ENCODE measurements around the gene LCE1C. TPM values are rescaled to one million over a fixed set of nuclear protein-coding genes. Genes with fewer than 3 reads are reported as not detected.

LCE1C gene
- total RNA-seq, 4 donors from 2014 or later = not detected

DNA sequence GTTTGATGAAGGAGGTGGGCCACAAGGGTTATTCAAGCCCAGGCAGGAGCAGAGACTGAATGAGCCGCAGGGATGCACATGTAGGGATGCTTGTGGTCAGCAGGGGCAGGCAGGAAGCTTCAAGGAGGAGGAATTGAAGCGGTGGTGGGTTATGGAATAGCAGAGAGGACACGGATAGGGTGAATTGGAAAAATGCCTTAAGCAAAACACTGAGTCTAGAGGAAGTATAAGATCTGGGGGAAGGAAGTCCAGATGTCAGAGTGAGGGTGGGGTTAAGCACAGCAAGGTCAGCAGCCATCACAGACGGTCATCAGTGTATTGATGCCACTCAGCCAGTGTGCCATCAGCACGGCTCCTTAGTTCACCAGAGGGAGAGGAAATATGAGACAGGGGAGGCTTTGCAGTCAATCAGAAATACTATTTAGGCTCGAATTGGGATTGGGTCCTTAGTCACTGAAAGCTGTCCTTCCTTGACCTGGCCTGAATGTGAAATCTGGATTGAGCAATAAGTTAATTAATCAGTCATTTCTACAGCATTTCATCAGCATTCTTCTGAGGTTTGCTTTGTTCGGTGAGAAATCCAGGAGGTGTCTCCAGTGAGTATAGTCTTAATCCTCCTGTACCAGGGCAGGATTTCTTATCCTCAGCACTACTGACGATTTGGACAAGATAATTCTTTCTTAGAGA lies 37.5 kb downstream of the LCE1C start:
- H3K27ac ChIP-seq = no peak overlapping the region
- ATAC-seq (no peak), DNase-seq (no peak)
- no peaks in the 10 kb centered on the region for H3K27me3 ChIP-seq
- in situ Hi-C loops (cut with MboI; ENCODE audit: low sequenced_read_pairs in 4 of 4) = no loop called here
- no peaks in the 10 kb centered on the region for H3K36me3 ChIP-seq
- intact Hi-C loops (cut with DNase I; ENCODE audit: low total_unique reads) = no loop called here
- no peak for TF ChIP-seq POLR2A (IDR thresholded peaks at IDR 0.05)
- TF ChIP-seq, protein P1, sequence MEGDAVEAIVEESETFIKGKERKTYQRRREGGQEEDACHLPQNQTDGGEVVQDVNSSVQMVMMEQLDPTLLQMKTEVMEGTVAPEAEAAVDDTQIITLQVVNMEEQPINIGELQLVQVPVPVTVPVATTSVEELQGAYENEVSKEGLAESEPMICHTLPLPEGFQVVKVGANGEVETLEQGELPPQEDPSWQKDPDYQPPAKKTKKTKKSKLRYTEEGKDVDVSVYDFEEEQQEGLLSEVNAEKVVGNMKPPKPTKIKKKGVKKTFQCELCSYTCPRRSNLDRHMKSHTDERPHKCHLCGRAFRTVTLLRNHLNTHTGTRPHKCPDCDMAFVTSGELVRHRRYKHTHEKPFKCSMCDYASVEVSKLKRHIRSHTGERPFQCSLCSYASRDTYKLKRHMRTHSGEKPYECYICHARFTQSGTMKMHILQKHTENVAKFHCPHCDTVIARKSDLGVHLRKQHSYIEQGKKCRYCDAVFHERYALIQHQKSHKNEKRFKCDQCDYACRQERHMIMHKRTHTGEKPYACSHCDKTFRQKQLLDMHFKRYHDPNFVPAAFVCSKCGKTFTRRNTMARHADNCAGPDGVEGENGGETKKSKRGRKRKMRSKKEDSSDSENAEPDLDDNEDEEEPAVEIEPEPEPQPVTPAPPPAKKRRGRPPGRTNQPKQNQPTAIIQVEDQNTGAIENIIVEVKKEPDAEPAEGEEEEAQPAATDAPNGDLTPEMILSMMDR (IDR thresholded peaks at IDR 0.05 in 4 of 5, conservative IDR thresholded peaks at IDR 0.05 in 1 of 5) = no peak
- H3K4me3 ChIP-seq = no peak overlapping the region
- no peaks in the 10 kb centered on the region for H3K4me1 ChIP-seq
- no peaks in the 10 kb centered on the region for H3K9me3 ChIP-seq

DNA sequence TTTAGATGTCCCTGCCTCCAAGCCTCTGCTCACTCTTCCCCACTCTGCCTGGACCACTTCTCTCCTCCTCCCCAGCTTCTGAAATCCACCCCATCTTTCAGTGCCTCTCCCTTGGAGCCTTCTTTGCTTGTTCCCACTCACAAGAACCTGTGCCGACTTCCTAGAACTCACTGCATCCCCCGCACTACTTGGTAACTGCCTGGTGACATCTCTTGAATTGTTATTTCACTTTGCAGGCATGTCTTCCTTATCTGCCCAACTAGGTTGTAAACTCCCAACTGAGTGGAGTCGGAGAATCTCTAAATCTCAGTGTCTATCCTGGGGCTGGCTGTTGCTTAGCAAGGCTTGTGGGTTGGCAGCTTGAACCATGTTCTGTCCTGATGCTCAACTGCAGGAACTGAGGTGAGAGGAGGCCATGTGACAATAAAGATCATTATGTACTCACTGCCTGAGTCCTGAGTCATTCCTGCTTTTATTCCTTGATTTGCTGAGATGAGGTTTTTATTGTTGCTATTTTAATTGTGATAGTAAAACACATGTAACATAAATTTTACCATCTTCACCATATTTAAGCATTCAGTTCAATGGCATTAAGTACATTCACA lies 44.7 kb downstream of the LCE1C start:
- no peaks in the 10 kb centered on the region for H3K36me3 ChIP-seq
- H3K4me1 ChIP-seq = no peaks in the 10 kb centered on the region
- DNase-seq = no peak
- H3K27ac ChIP-seq = no peak overlapping the region
- in situ Hi-C loops (cut with MboI; ENCODE audit: low sequenced_read_pairs in 4 of 4) (no loop called here), intact Hi-C loops (cut with DNase I; ENCODE audit: low total_unique reads) (no loop called here)
- no peaks in the 10 kb centered on the region for H3K9me3 ChIP-seq
- no peak overlapping the region for H3K4me3 ChIP-seq
- no peak for TF ChIP-seq POLR2A (IDR thresholded peaks at IDR 0.05)
- TF ChIP-seq, protein P1 (IDR thresholded peaks at IDR 0.05 in 4 of 5, conservative IDR thresholded peaks at IDR 0.05 in 1 of 5) = no peak
- no peak for ATAC-seq
- H3K27me3 ChIP-seq = no peaks in the 10 kb centered on the region

DNA sequence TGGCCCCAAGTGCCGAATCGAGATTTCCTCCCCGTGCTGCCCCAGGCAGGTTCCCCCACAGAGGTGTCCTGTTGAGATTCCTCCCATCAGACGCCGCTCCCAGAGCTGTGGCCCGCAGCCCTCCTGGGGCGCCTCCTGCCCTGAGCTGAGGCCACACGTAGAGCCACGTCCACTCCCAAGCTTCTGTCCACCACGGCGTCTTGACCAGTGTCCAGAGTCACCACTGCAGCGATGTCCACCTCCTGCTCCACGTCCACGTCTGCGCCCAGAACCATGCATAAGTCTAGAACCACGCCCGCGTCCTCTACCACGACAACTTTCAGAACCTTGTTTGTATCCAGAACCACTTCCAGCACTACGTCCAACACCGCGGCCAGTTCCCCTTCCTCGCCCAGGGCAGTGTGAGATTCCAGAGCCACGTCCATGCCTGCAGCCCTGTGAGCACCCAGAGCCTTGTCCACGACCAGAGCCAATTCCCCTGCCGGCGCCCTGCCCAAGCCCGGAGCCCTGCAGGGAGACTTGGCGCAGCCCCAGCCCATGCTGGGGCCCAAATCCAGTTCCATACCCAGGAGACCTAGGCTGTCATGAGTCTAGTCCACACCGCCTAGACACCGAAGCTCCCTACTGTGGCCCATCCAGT lies 45.8 kb downstream of the LCE1C start:
- H3K27ac ChIP-seq = no peak overlapping the region
- intact Hi-C loops (cut with DNase I; ENCODE audit: low total_unique reads) (no loop called here), in situ Hi-C loops (cut with MboI; ENCODE audit: low sequenced_read_pairs in 4 of 4) (no loop called here)
- ATAC-seq = no peak
- no peaks in the 10 kb centered on the region for H3K27me3 ChIP-seq
- no peak overlapping the region for H3K4me3 ChIP-seq
- no peaks in the 10 kb centered on the region for H3K36me3 ChIP-seq
- H3K4me1 ChIP-seq = no peaks in the 10 kb centered on the region
- H3K9me3 ChIP-seq = no peaks in the 10 kb centered on the region
- DNase-seq = no peak
- TF ChIP-seq POLR2A (IDR thresholded peaks at IDR 0.05) = no peak
- TF ChIP-seq, protein P1 (IDR thresholded peaks at IDR 0.05 in 4 of 5, conservative IDR thresholded peaks at IDR 0.05 in 1 of 5) = no peak

DNA sequence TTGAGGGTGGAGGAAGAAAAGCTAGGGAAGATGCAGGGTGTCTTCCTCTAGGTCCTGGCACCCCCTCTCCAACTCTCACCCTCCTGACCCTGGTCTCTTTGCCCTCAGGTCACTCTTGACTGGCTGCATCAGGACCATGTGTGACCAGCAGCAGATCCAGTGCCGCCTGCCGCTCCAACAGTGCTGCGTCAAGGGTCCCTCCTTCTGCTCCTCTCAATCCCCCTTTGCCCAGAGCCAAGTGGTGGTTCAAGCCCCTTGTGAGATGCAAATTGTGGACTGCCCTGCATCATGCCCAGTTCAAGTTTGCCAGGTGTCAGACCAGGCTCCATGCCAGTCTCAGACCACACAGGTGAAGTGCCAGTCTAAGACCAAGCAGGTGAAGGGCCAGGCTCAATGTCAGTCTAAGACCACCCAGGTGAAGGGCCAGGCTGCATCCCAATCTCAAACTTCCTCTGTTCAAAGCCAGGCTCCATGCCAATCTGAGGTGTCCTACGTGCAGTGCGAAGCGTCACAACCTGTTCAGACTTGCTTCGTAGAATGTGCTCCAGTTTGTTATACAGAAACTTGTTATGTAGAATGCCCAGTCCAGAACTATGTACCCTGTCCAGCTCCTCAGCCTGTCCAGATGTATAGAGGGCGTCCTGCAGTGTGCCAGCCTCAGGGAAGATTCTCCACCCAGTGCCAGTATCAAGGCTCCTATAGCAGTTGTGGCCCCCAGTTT lies 46.8 kb downstream of the LCE1C start:
- H3K27me3 ChIP-seq = no peaks in the 10 kb centered on the region
- intact Hi-C loops (cut with DNase I; ENCODE audit: low total_unique reads) = no loop called here
- TF ChIP-seq, protein P1 (IDR thresholded peaks at IDR 0.05 in 4 of 5, conservative IDR thresholded peaks at IDR 0.05 in 1 of 5) = no peak
- TF ChIP-seq POLR2A (IDR thresholded peaks at IDR 0.05) = no peak
- ATAC-seq = no peak
- no peak overlapping the region for H3K27ac ChIP-seq
- in situ Hi-C loops (cut with MboI; ENCODE audit: low sequenced_read_pairs in 4 of 4) = no loop called here
- H3K9me3 ChIP-seq = no peaks in the 10 kb centered on the region
- no peaks in the 10 kb centered on the region for H3K4me1 ChIP-seq
- no peaks in the 10 kb centered on the region for H3K36me3 ChIP-seq
- H3K4me3 ChIP-seq = no peak overlapping the region
- DNase-seq = no peak
